Fibroblast of lung (primary cell): Measurements from ENCODE around the gene GOLGA8T. TPM values are rescaled to one million over a fixed set of nuclear protein-coding genes. Genes with fewer than 3 reads are reported as not detected.
"Not testable (repeated sequence)": the region's sequence is repeated elsewhere in the genome, so short reads cannot be mapped to it uniquely, and the experiment has no call there.

Experiments used
- DNase-seq, 2 donors: peaks; one replicate each; pipeline versions ENCODE4 v3.0.0 to v3.0.0-alpha.2; 2010; ENCODE audit warnings: low read depth in 2 of 2
- H2AFZ ChIP-seq: 2 replicates; pipeline ENCODE4 v1.5.1; 2012; ENCODE audit warnings: low read length, control low read depth, inconsistent platforms
- H3K27ac ChIP-seq: 2 replicates; pipeline ENCODE4 v1.5.1; 2011; ENCODE audit warnings: low read length, control low read depth; ENCODE audit not compliant: insufficient read depth
- H3K27me3 ChIP-seq: 2 replicates; pipeline ENCODE4 v1.5.1; 2011; ENCODE audit warnings: mild to moderate bottlenecking, low read length; ENCODE audit not compliant: control insufficient read depth, insufficient read depth
- H3K36me3 ChIP-seq: 2 replicates; pipeline ENCODE4 v1.5.1; 2011; ENCODE audit warnings: low read length; ENCODE audit not compliant: control insufficient read depth, insufficient read depth
- H3K4me1 ChIP-seq: 2 replicates; pipeline ENCODE4 v1.5.1; 2011; ENCODE audit warnings: low read length; ENCODE audit not compliant: control insufficient read depth, insufficient read depth; ENCODE audit errors: extremely low read depth
- H3K4me2 ChIP-seq: 2 replicates; pipeline ENCODE4 v1.5.1; 2011; ENCODE audit warnings: low read length, control low read depth; ENCODE audit not compliant: insufficient read depth; ENCODE audit errors: extremely low read depth
- H3K4me3 ChIP-seq, 4 experiments: fragments of 200-600 bp in 1 of 4; sonication (generic) in 1 of 4; replicated peaks in 1 of 4; 2 replicates each; pipeline ENCODE4 v1.5.1; 2011 to 2016; ENCODE audit warnings: low read length in 4 of 4, low read depth in 3 of 4, mild to moderate bottlenecking in 3 of 4, control low read depth in 2 of 4, inconsistent platforms in 1 of 4, mixed read lengths in 1 of 4; ENCODE audit not compliant: insufficient read depth in 1 of 4; ENCODE audit errors: control extremely low read depth in 1 of 4
- H3K79me2 ChIP-seq: 2 replicates; pipeline ENCODE4 v1.5.1; 2012; ENCODE audit warnings: mild to moderate bottlenecking, low read length, inconsistent platforms; ENCODE audit not compliant: control insufficient read depth, insufficient read depth
- H3K9ac ChIP-seq: 2 replicates; pipeline ENCODE4 v1.5.1; 2011; ENCODE audit warnings: mild to moderate bottlenecking, low read length, control low read depth; ENCODE audit not compliant: insufficient read depth
- H3K9me3 ChIP-seq: 2 replicates; pipeline ENCODE4 v1.5.1; 2012; ENCODE audit warnings: low read depth, low read length; ENCODE audit not compliant: control insufficient read depth, insufficient read depth
- H4K20me1 ChIP-seq: 2 replicates; pipeline ENCODE4 v1.5.1; 2011; ENCODE audit warnings: low read length; ENCODE audit not compliant: control insufficient read depth, insufficient read depth; ENCODE audit errors: extremely low read depth
- polyA plus RNA-seq, 2 donors: library from polyadenylated mRNA; depleted of rRNA in 1 of 2; stranded (reverse) in 1 of 2; unstranded in 1 of 2; fragments of >200 nt; gene quantifications; 2 replicates each; pipeline ENCODE4 v1.2.1, GENCODE V29; 2011 to 2012; ENCODE audit warnings: missing spikeins in 1 of 2
- total RNA-seq: library from RNA; depleted of rRNA; stranded (reverse); fragments of >200 nt; gene quantifications from 2 replicates; pipeline ENCODE4 v1.2.1, GENCODE V29; 2014

Gene GOLGA8T
- total and polyA plus RNA-seq, 2 donors (not counting 1 experiment from before 2014, with no cell fraction given) = 0.03 to 0.17 TPM

DNA sequence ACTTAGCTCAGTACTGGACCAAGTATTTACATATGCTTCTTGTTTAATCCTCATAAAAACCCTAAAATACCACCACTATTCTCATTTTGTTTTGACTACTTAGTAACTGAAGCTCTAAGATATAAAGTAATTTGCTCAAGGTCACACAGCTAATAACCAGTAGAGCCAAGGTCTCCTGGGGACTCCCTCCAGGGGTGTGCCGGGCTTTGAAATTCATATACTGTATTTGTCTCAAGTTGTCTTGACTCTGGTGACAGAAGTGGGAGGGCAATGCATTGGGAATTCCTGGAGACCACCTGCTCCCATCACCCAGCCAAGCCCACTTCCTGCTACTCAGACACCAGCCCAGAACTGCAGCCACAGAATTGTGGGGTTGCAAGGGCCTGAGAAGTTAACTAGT, 54.9 kb downstream of the GOLGA8T start:
- H3K79me2 ChIP-seq, H3K4me1 ChIP-seq, H2AFZ ChIP-seq, H3K4me2 ChIP-seq, H3K27me3 ChIP-seq, H3K36me3 ChIP-seq, H4K20me1 ChIP-seq, H3K4me3 ChIP-seq, H3K9me3 ChIP-seq, H3K9ac ChIP-seq, H3K27ac ChIP-seq, DNase-seq: not testable (repeated sequence)

DNA sequence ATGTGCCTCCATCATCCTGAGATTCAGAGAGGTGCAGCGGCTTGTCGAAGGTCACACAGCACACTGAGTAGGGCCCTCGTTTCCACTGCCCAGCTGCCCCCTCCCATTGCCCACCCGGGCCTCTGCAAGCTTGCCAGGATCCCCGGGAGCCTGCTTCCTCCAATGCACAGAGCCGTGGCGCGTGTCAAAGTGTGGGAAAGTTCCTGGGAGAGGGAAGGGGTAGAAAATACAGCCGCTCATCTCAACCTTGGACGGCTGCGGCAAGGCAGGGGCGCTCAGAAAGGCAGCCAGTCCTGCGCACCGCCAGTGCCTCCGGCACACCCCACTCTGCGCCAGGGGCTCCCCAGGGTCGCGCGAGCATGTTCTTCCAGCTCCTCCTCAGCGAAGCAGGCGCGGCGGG, 56.3 kb downstream of the GOLGA8T start:
- not testable (repeated sequence) for H3K4me3 ChIP-seq, H3K4me2 ChIP-seq, H3K79me2 ChIP-seq, H4K20me1 ChIP-seq, DNase-seq, H3K9me3 ChIP-seq, H3K9ac ChIP-seq, H3K27me3 ChIP-seq, H3K36me3 ChIP-seq, H3K4me1 ChIP-seq, H3K27ac ChIP-seq, H2AFZ ChIP-seq

DNA sequence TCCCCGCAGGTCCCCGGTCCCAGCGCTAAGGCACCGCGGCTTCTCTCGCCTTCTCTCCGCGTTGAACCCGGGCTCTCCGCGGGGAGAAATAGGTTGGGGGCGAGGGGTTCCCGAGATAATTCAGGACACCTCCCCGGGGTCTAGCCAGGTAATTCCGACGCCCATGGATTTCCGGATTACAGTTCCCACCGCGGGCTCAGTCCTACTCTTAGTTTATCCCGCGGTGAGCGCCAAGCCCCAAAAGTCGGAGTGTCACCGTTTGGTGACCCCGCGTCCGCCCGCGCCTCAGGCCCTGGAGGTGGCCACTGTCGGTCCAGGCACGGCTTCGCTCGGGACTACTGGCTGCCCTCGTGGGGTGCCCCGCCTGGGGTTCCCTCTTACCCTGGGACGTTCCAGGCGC, 56.8 kb downstream of the GOLGA8T start:
- H3K4me1 ChIP-seq, H2AFZ ChIP-seq, H3K27ac ChIP-seq, H3K4me2 ChIP-seq, H3K4me3 ChIP-seq, H3K9me3 ChIP-seq, H3K9ac ChIP-seq, DNase-seq, H3K79me2 ChIP-seq, H3K36me3 ChIP-seq, H4K20me1 ChIP-seq, H3K27me3 ChIP-seq: not testable (repeated sequence)

DNA sequence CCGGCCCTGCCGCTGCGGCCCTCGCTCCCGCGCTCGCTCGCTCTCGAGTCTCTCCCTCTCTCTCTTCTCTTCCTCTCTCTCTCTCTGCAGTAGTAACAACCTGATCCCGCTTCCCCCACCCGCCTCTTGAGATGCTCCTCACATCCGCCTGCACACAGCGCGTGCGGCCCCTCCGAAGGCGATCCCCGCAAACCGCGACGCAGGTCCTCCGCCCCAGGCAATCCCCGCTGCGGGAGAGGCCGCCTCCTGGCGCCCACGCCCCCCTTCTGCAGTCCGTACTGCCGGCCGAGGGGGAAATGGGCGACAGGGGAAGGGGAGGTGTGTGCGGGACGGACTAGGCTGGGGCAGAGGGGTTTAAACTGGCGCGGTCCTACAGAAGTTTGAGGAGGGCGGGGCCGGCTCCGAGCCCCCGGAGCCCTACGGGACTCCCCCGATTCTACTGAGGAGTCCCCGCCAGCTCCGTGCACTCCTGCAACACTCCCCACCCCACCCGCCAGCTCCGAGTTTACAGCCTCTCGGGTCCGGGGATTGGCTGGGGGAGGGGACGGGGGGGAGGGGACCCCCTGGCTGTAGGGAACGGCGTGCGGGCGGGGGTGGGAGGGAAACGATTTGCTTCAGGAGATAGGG, 57.4 kb downstream of the GOLGA8T start:
- not testable (repeated sequence) for H3K4me1 ChIP-seq, H3K4me3 ChIP-seq, H3K36me3 ChIP-seq, H3K27ac ChIP-seq, H3K4me2 ChIP-seq, DNase-seq, H3K27me3 ChIP-seq, H3K79me2 ChIP-seq, H3K9ac ChIP-seq, H2AFZ ChIP-seq, H3K9me3 ChIP-seq, H4K20me1 ChIP-seq

DNA sequence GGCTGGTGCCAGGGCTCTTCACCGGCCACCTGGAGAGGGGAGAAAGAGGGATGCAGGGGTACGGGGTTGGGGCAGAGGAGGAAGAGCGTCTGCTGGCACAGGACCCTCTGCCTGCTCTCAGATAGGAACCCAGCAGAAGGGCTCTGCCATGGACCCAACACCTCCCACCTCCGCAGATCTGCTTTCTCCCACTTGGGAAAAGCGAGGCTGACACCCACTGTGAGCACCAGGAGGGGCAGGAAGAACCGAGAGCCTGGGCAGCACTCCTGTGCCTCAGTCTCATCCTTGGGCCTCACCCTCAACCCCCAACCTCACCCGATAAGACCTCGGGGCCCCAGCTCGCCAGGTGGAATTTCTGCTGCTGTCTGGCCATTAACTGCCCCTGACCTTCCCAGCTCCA, 58.0 kb downstream of the GOLGA8T start:
- not testable (repeated sequence) for H4K20me1 ChIP-seq, H3K9me3 ChIP-seq, H3K4me1 ChIP-seq, H3K9ac ChIP-seq, H2AFZ ChIP-seq, H3K36me3 ChIP-seq, DNase-seq, H3K4me3 ChIP-seq, H3K27ac ChIP-seq, H3K27me3 ChIP-seq, H3K79me2 ChIP-seq, H3K4me2 ChIP-seq

Other genes with a start within 250 kb of the GOLGA8T start
- under 0.01 TPM in 1 of 2 replicates, not detected in the other for gene GOLGA8J, start 52.1 kb upstream of the GOLGA8T start, total RNA-seq
- gene GOLGA8J, start 52.1 kb upstream of the GOLGA8T start, polyA plus RNA-seq = not detected in 2 replicates